ENCODE results near the gene JAK1. TPM values are rescaled to one million over a fixed set of nuclear protein-coding genes. Genes with fewer than 3 reads are reported as not detected.

The JAK1 gene
- total RNA-seq, 2 donors from 2014 or later = 73.2 to 101 TPM

DNA sequence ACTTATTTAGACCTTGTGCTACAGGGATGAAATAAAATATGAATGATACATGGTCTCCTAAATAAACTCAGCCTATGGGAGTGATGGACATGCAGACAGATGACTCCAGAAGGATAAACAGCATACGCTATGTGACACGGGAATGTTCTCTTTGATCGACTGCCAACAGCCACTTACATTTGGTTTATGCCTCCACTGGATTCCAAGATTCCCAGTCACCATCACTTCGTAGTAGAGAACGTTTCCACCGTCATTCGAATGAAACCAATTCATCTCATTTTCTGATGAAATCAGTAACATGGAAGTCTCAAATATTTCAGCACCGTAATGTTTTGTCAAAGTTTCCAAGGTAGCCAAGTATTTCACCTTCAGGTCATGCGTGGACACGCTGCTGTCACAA lies 99.7 kb downstream of the JAK1 start:
- no peak overlapping the region for H3K4me3 ChIP-seq
- no peak for DNase-seq
- H3K36me3 ChIP-seq = peaks cover 4% of the 10 kb centered on the region
- intact Hi-C loops (cut with DNase I) = no loop called here
- no peaks in the 10 kb centered on the region for H3K4me1 ChIP-seq
- H3K9me3 ChIP-seq = no peaks in the 10 kb centered on the region
- no peak overlapping the region for H3K27ac ChIP-seq
- H3K9ac ChIP-seq (ENCODE audit: low read depth in 2 of 2, low read length in 2 of 2) = no peak overlapping the region
- TF ChIP-seq CTCF (IDR thresholded peaks at IDR 0.05) = no peak
- no peaks in the 10 kb centered on the region for H3K27me3 ChIP-seq

GRCh38 chr1:64865105-64865757 lies 101.1 kb downstream of the JAK1 start:
- no peak for TF ChIP-seq CTCF (IDR thresholded peaks at IDR 0.05)
- Histone ChIP-seq H3K36me3 (peaks cover 4% of the 10 kb centered on the region), H3K4me3 (no peak overlapping the region)

DNA sequence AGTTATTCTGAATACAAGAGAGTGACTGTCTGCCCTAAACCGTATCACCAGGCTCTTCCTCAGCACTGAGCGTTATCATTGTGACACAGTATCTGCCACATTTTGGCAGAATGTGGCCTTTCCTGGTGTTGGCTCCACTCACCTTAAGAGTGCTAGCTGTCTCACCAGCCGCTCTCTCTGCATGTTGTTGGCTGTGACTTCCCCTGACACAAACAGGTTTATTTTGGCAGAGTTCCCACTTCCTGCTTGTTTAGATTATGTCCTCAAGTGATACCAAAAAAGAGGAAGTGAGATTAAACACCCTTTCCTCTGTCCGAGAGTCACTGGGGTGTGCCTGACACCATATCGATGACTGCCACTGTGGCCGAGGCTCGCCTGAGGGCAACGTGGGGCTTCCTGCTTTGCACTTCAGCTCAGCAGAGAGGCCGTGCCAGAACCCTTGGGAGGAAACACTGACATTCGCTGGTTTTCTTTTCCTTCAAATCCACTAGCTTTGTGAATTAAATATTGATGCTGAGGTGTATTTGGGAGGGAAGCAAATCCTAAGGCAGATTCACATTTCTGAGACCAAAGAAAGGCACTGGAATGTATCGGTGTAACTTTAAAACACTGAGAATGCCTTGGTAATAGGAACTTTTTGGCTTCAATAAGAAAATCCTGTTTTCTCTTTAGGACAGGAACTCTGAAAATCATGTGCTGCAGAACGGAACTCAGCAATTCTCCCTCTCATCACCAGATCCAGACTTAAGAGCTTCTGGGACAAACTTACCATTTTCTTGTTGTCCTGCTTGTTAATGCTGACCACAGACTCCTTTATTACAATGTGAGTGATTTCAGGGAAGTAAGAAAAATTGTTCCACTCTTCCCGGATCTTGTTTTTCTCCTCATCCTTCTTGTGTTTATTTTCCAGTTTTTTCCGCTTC lies 102.1 kb downstream of the JAK1 start:
- intact Hi-C loops (cut with DNase I) = no loop called here
- Histone ChIP-seq H3K27ac (peak overlapping the region; percentile 49), H3K4me1 (no peaks in the 10 kb centered on the region), H3K36me3 (peaks cover 9% of the 10 kb centered on the region), H3K4me3 (no peak overlapping the region), H3K9ac (ENCODE audit: low read depth in 2 of 2, low read length in 2 of 2) (no peak overlapping the region), H3K27me3 (no peaks in the 10 kb centered on the region), H3K9me3 (no peaks in the 10 kb centered on the region)
- TF ChIP-seq CTCF (IDR thresholded peaks at IDR 0.05) = no peak
- peak; percentile 55 for DNase-seq

More at GRCh38 chr1:64865105-64865757, 101.1 kb downstream of the JAK1 start:
- DNase-seq = no peak
- Histone ChIP-seq H3K9ac (ENCODE audit: low read depth in 2 of 2, low read length in 2 of 2) (no peak overlapping the region), H3K4me1 (no peaks in the 10 kb centered on the region), H3K27ac (no peak overlapping the region), H3K9me3 (no peaks in the 10 kb centered on the region), H3K27me3 (no peaks in the 10 kb centered on the region)
- intact Hi-C loops (cut with DNase I) = no loop called here

DNA sequence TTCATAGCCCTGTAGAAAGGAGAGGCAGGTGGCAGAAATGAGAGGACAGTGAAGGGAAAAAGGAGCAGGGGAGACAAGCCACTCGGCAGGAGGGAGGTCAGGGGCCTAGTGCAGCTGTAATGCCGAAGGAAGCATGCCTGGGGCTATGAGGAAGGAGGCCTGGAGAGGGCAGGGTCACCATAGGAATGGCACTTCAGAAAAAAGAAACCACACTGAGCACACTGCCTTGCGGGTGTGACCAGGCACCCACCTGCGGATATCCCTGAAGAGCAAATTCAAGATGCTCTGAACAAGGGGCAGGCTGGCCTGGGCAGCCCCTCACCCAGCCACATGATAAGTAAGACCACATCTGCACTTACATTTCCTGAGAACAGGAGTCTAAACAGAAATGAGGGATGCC lies 104.7 kb downstream of the JAK1 start:
- H3K4me1 ChIP-seq = no peaks in the 10 kb centered on the region
- H3K9me3 ChIP-seq = no peaks in the 10 kb centered on the region
- no peak overlapping the region for H3K4me3 ChIP-seq
- DNase-seq = no peak
- no peak for TF ChIP-seq CTCF (IDR thresholded peaks at IDR 0.05)
- no peak overlapping the region for H3K27ac ChIP-seq
- peaks cover 15% of the 10 kb centered on the region for H3K36me3 ChIP-seq
- no peaks in the 10 kb centered on the region for H3K27me3 ChIP-seq
- H3K9ac ChIP-seq (ENCODE audit: low read depth in 2 of 2, low read length in 2 of 2) = no peak overlapping the region
- intact Hi-C loops (cut with DNase I) = no loop called here

DNA sequence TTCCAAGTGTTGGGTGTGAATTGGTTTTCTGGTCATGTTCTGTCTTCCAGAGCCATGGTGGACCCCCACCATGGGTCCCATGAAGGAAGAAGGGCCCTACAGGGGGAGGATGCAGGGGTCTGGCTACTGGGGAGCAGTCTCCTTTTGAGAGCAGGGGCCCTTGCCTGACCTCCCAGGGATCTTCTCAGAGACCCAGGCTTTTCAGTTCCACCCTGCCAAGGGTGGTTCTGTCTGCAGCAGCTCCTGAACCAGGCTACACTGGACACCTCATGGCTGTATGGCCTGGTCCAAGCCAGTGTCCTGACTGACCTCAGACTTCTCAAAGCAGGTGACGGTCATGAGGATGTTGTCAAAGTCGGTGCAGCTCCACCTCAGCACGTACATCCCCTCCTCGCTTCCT lies 109.0 kb downstream of the JAK1 start:
- H3K4me1 ChIP-seq = no peaks in the 10 kb centered on the region
- no peaks in the 10 kb centered on the region for H3K27me3 ChIP-seq
- no peak overlapping the region for H3K27ac ChIP-seq
- TF ChIP-seq CTCF (IDR thresholded peaks at IDR 0.05) = no peak
- intact Hi-C loops (cut with DNase I) = no loop called here
- H3K9ac ChIP-seq (ENCODE audit: low read depth in 2 of 2, low read length in 2 of 2) = no peak overlapping the region
- DNase-seq = no peak
- H3K9me3 ChIP-seq = no peaks in the 10 kb centered on the region
- peaks cover 15% of the 10 kb centered on the region for H3K36me3 ChIP-seq
- H3K4me3 ChIP-seq = no peak overlapping the region

All from colonic mucosa (tissue), 4 donors.